Skeletal muscle tissue (tissue), 4 donors: ENCODE data around the gene IST1. TPM values are rescaled to one million over a fixed set of nuclear protein-coding genes. Genes with fewer than 3 reads are reported as not detected.
A peak's percentile ranks its signal among the peaks of the same experiment; 100 is the strongest.
"Not testable (repeated sequence)": the region's sequence is repeated elsewhere in the genome, so short reads cannot be mapped to it uniquely, and the experiment has no call there.

Experiments used
- H3K27ac ChIP-seq: one replicate; pipeline ENCODE4 v1.7.0; 2013; ENCODE audit warnings: mild to moderate bottlenecking, low read depth, low read length, inconsistent platforms
- H3K27me3 ChIP-seq, 3 donors: one replicate each; pipeline ENCODE4 v1.7.0; 2013; ENCODE audit warnings: low read length in 3 of 3; ENCODE audit not compliant: control insufficient read depth in 3 of 3, insufficient read depth in 3 of 3
- H3K36me3 ChIP-seq, 3 donors: one replicate each; pipeline ENCODE4 v1.7.0; 2013; ENCODE audit warnings: low read length in 3 of 3; ENCODE audit not compliant: control insufficient read depth in 3 of 3, insufficient read depth in 3 of 3
- H3K4me1 ChIP-seq, 3 donors: one replicate each; pipeline ENCODE4 v1.7.0; 2013; ENCODE audit warnings: low read length in 3 of 3, mild to moderate bottlenecking in 3 of 3; ENCODE audit not compliant: control insufficient read depth in 3 of 3, insufficient read depth in 3 of 3
- H3K4me3 ChIP-seq, 3 donors: one replicate each; pipeline ENCODE4 v1.7.0; 2013; ENCODE audit warnings: low read length in 3 of 3
- H3K9ac ChIP-seq, 3 donors: one replicate each; pipeline ENCODE4 v1.7.0; 2013; ENCODE audit warnings: low read length in 3 of 3, mild to moderate bottlenecking in 3 of 3, moderate library complexity in 2 of 3, low read depth in 1 of 3
- H3K9me3 ChIP-seq, 3 donors: one replicate each; pipeline ENCODE4 v1.7.0; 2013; ENCODE audit warnings: low read length in 3 of 3; ENCODE audit not compliant: control insufficient read depth in 3 of 3
- total RNA-seq: library from RNA; depleted of rRNA; stranded (reverse); fragments of >200 nt; gene quantifications from one replicate; pipeline ENCODE4 v1.2.3, GENCODE V29; 2014
- donor health status: Osteomylitis.

Gene IST1
- total RNA-seq, 1 donor from 2014 or later, result 114 TPM

GRCh38 chr16:71854369-71854948, 40.9 kb upstream of the IST1 start:
- Histone ChIP-seq H3K9me3 (no peaks in the 10 kb centered on the region), H3K27ac (no peak overlapping the region), H3K27me3 (no peaks in the 10 kb centered on the region), H3K4me3 (no peak overlapping the region), H3K4me1 (peaks cover 5 to 18% (median 16%) of the 10 kb centered on the region in 3 donors), H3K9ac (no peak overlapping the region), H3K36me3 (peaks cover 28 to 37% (median 33%) of the 10 kb centered on the region in 3 donors)

- Histone ChIP-seq H3K9me3 (no peaks in the 10 kb centered on the region), H3K36me3 (peaks cover 20 to 33% (median 28%) of the 10 kb centered on the region in 3 donors), H3K4me3 (no peak overlapping the region), H3K27ac (no peak overlapping the region), H3K27me3 (no peaks in the 10 kb centered on the region), H3K4me1 (peaks cover 7 to 21% (median 19%) of the 10 kb centered on the region in 3 donors), H3K9ac (no peak overlapping the region)
Measured at GRCh38 chr16:71855937-71856662, 39.2 kb upstream of the IST1 start.

GRCh38 chr16:71859762-71860521, 35.4 kb upstream of the IST1 start:
- Histone ChIP-seq H3K4me1 (peaks cover 7 to 18% (median 12%) of the 10 kb centered on the region in 3 donors), H3K36me3 (peaks cover 22 to 38% (median 32%) of the 10 kb centered on the region in 3 donors), H3K4me3 (no peak overlapping the region), H3K9ac (peak overlapping the region in 1 of 3 donors; percentile 18), H3K9me3 (no peaks in the 10 kb centered on the region), H3K27me3 (no peaks in the 10 kb centered on the region), H3K27ac (no peak overlapping the region)

GRCh38 chr16:71863995-71864394, 31.3 kb upstream of the IST1 start:
- Histone ChIP-seq H3K4me1 (peaks cover 6 to 7% (median 7%) of the 10 kb centered on the region in 3 donors), H3K27me3 (no peaks in the 10 kb centered on the region), H3K27ac (no peak overlapping the region), H3K9me3 (no peaks in the 10 kb centered on the region), H3K36me3 (peaks cover 26 to 46% (median 34%) of the 10 kb centered on the region in 3 donors), H3K9ac (no peak overlapping the region), H3K4me3 (no peak overlapping the region)

- Histone ChIP-seq H3K4me3 (no peak overlapping the region), H3K9ac (no peak overlapping the region), H3K27ac (no peak overlapping the region), H3K9me3 (no peaks in the 10 kb centered on the region), H3K27me3 (no peaks in the 10 kb centered on the region), H3K36me3 (peaks cover 20 to 39% (median 27%) of the 10 kb centered on the region in 3 donors), H3K4me1 (no peaks in the 10 kb centered on the region)
Measured at GRCh38 chr16:71865173-71865863, 30.0 kb upstream of the IST1 start.

GRCh38 chr16:71867175-71867574, 28.2 kb upstream of the IST1 start:
- not testable (repeated sequence) for H3K4me3 ChIP-seq, H3K9ac ChIP-seq, H3K9me3 ChIP-seq, H3K27me3 ChIP-seq, H3K27ac ChIP-seq, H3K4me1 ChIP-seq
- peaks cover 10 to 24% (median 16%) of the 10 kb centered on the region in 3 donors for H3K36me3 ChIP-seq

- H3K4me3 ChIP-seq, result no peak overlapping the region
- H3K4me1 ChIP-seq, result no peaks in the 10 kb centered on the region
- no peak overlapping the region for H3K9ac ChIP-seq
- H3K27ac ChIP-seq, result no peak overlapping the region
- H3K36me3 ChIP-seq, result peaks cover 10 to 24% (median 14%) of the 10 kb centered on the region in 3 donors
- no peaks in the 10 kb centered on the region for H3K9me3 ChIP-seq
- no peaks in the 10 kb centered on the region for H3K27me3 ChIP-seq
Measured at GRCh38 chr16:71867939-71868338, 27.4 kb upstream of the IST1 start.

GRCh38 chr16:71869089-71869488, 26.2 kb upstream of the IST1 start:
- H3K27me3 ChIP-seq, result no peaks in the 10 kb centered on the region
- no peaks in the 10 kb centered on the region for H3K9me3 ChIP-seq
- no peak overlapping the region for H3K4me3 ChIP-seq
- peaks cover 8 to 15% (median 10%) of the 10 kb centered on the region in 3 donors for H3K36me3 ChIP-seq
- no peaks in the 10 kb centered on the region for H3K4me1 ChIP-seq
- H3K27ac ChIP-seq, result no peak overlapping the region
- H3K9ac ChIP-seq, result no peak overlapping the region

GRCh38 chr16:71870818-71871217, 24.5 kb upstream of the IST1 start:
- Histone ChIP-seq H3K27ac (no peak overlapping the region), H3K9me3 (no peaks in the 10 kb centered on the region), H3K9ac (no peak overlapping the region), H3K4me3 (no peak overlapping the region), H3K27me3 (no peaks in the 10 kb centered on the region), H3K4me1 (no peaks in the 10 kb centered on the region), H3K36me3 (peaks cover 5 to 8% (median 8%) of the 10 kb centered on the region in 3 donors)
